ENCODE measurements around the gene CASP10. TPM values are rescaled to one million over a fixed set of nuclear protein-coding genes. Genes with fewer than 3 reads are reported as not detected.
"Not testable (repeated sequence)": the region's sequence is repeated elsewhere in the genome, so short reads cannot be mapped to it uniquely, and the experiment has no call there.

The CASP10 gene
- total RNA-seq, 2 donors from 2014 or later: 3.5 to 6.8 TPM

GRCh38 chr2:201167546-201167945 lies 15.4 kb upstream of the CASP10 start:
- Histone ChIP-seq H3K36me3 (peaks cover 46% of the 10 kb centered on the region), H3K27me3 (no peaks in the 10 kb centered on the region), H3K27ac (no peak overlapping the region), H3K9me3 (peaks cover 0 to 12% of the 10 kb centered on the region in 2 donors), H3K4me1 (no peaks in the 10 kb centered on the region), H3K4me3 (no peak overlapping the region)
- TF ChIP-seq, protein P1, sequence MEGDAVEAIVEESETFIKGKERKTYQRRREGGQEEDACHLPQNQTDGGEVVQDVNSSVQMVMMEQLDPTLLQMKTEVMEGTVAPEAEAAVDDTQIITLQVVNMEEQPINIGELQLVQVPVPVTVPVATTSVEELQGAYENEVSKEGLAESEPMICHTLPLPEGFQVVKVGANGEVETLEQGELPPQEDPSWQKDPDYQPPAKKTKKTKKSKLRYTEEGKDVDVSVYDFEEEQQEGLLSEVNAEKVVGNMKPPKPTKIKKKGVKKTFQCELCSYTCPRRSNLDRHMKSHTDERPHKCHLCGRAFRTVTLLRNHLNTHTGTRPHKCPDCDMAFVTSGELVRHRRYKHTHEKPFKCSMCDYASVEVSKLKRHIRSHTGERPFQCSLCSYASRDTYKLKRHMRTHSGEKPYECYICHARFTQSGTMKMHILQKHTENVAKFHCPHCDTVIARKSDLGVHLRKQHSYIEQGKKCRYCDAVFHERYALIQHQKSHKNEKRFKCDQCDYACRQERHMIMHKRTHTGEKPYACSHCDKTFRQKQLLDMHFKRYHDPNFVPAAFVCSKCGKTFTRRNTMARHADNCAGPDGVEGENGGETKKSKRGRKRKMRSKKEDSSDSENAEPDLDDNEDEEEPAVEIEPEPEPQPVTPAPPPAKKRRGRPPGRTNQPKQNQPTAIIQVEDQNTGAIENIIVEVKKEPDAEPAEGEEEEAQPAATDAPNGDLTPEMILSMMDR (IDR thresholded peaks at IDR 0.05): no peak
- DNase-seq (ENCODE audit: low spot score): no peak

- not testable (repeated sequence) for H3K27me3 ChIP-seq; DNase-seq (ENCODE audit: low spot score); H3K27ac ChIP-seq; H3K4me3 ChIP-seq; H3K4me1 ChIP-seq
- H3K9me3 ChIP-seq: peaks cover 0 to 12% of the 10 kb centered on the region in 2 donors
- peaks cover 36% of the 10 kb centered on the region for H3K36me3 ChIP-seq
Observed at GRCh38 chr2:201168496-201168895, 14.4 kb upstream of the CASP10 start.

DNA sequence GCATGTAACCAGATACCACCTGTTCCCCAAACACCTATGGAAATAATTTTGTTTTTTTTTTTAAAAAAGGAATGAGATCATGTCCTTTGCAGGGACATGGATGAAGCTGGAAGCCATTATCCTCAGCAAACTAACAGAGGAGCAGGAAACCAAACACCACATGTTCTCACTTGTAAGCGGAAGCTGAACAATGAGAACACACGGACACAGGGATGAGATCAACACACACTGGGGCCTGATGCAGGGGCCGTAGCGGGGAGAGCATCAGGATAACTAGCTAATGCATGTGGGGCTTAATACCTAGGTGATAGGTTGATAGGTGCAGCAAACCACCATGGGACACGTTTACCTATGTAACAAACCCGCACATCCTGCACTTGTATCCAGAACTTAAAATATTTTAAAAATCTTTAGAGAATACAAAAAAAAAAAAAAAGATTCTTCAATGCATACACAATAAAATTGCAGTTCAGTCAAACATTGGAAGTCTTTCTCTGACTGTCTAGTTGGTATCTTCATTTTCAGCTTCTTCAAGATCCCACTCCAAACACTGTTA lies 11.6 kb upstream of the CASP10 start:
- Histone ChIP-seq H3K4me3 (no peak overlapping the region), H3K27me3 (no peaks in the 10 kb centered on the region), H3K9me3 (peaks cover 0 to 12% of the 10 kb centered on the region in 2 donors), H3K27ac (no peak overlapping the region), H3K4me1 (peaks cover 0 to under 1% of the 10 kb centered on the region in 2 donors), H3K36me3 (peaks cover 9% of the 10 kb centered on the region)
- no peak for DNase-seq (ENCODE audit: low spot score)
- TF ChIP-seq, protein P1 (IDR thresholded peaks at IDR 0.05): no peak

- Histone ChIP-seq H3K36me3 (peaks cover 5% of the 10 kb centered on the region), H3K4me1 (peaks cover 0 to 4% of the 10 kb centered on the region in 2 donors), H3K27ac (no peak overlapping the region), H3K9me3 (peaks cover 0 to 12% of the 10 kb centered on the region in 2 donors), H3K27me3 (no peaks in the 10 kb centered on the region), H3K4me3 (no peak overlapping the region)
- no peak for DNase-seq (ENCODE audit: low spot score)
- TF ChIP-seq, protein P1 (IDR thresholded peaks at IDR 0.05): no peak
Observed at GRCh38 chr2:201172279-201172678, 10.7 kb upstream of the CASP10 start.

DNA sequence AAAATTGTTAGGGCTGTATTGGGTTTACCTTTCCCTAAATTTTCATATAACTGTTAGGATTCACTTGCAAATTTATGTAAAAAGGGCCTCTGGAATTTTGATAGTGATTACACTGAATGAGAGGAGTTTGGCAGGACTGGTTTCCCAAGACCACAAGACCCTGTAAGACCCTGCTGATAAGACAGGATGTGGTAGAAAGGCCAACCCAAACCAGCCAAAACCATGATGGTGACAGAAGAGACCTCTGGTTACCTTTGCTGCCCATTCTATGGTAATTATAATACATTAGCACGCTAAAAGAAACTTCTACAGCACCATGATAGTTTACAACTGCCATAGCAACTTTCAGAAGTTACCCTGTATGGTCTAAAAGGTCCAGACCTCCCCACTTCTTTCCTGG lies 8.3 kb upstream of the CASP10 start:
- no peak for DNase-seq (ENCODE audit: low spot score)
- TF ChIP-seq, protein P1 (IDR thresholded peaks at IDR 0.05): no peak
- Histone ChIP-seq H3K36me3 (no peaks in the 10 kb centered on the region), H3K9me3 (peaks cover 0 to 5% of the 10 kb centered on the region in 2 donors), H3K27ac (no peak overlapping the region), H3K4me3 (no peak overlapping the region), H3K4me1 (peaks cover 0 to 4% of the 10 kb centered on the region in 2 donors), H3K27me3 (no peaks in the 10 kb centered on the region)

- DNase-seq (ENCODE audit: low spot score): no peak
- peaks cover 0 to 4% of the 10 kb centered on the region in 2 donors for H3K4me1 ChIP-seq
- no peak overlapping the region for H3K4me3 ChIP-seq
- TF ChIP-seq, protein P1 (IDR thresholded peaks at IDR 0.05): no peak
- H3K27ac ChIP-seq: no peak overlapping the region
- no peaks in the 10 kb centered on the region for H3K36me3 ChIP-seq
- no peaks in the 10 kb centered on the region for H3K27me3 ChIP-seq
- H3K9me3 ChIP-seq: no peaks in the 10 kb centered on the region
Observed at GRCh38 chr2:201176081-201176481, 6.9 kb upstream of the CASP10 start.

All from right atrium auricular region (tissue), 2 donors.